ENCODE measurements around the gene AUTS2. TPM values are rescaled to one million over a fixed set of nuclear protein-coding genes. Genes with fewer than 3 reads are reported as not detected.
A peak's percentile ranks its signal among the peaks of the same experiment; 100 is the strongest.

AUTS2 gene
- total and polyA plus RNA-seq, 7 experiments from 2014 or later: 0.40 to 31.7 (median 4.2) TPM

DNA sequence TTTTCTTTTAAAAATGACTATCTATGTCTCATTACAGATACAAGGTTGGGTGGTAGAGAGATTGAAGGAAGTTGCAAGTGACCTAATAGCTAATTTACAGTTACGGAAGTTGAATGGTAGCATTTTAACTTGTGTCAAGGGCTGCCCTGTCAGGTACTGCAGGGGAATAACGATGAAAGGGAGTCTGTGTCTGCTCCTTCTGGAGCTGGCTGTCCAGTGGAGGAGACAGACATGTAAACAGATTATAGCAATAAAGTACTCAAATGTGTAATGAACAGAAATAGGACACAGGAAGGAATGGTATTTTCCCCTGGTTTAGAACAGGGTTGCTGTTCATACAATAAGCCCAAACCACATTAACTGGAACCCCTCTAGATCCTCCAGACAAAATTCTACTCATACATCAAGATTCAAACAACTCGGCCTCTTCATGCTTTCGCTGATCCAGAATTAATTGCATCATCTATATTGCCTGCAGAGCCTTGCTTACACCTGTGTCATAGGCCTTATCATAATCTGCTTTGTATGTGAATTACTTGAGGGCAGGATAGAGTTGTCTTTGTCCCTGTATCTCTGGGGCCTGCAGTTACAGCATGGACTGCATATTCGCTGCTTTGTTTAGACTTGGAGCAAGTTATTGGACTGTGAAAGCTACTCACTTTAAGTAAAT, 42.8 kb downstream of the AUTS2 start:
- Mint-ChIP-seq H3K27ac (no peak overlapping the region), H3K27me3 (peaks cover 0 to under 1% (median 0%) of the 10 kb centered on the region in 5 donors), H3K4me1 (no peaks in the 10 kb centered on the region), H3K36me3 (no peaks in the 10 kb centered on the region), H3K4me3 (no peak overlapping the region), H3K9me3 (peaks cover 0 to 2% (median 0%) of the 10 kb centered on the region in 11 donors)
- DNase-seq (no peak), ATAC-seq (no peak)
- H3K4me3 ChIP-seq (ENCODE audit: low read length): no peak overlapping the region
- intact Hi-C loops (cut with micrococcal nuclease): no loop called here
- H3K36me3 ChIP-seq (ENCODE audit: control insufficient read depth in 2 of 3, insufficient read depth in 3 of 3, low read length in 3 of 3): no peaks in the 10 kb centered on the region
- H3K27ac ChIP-seq (ENCODE audit: low read depth, low read length): no peak overlapping the region
- H3K4me1 ChIP-seq (ENCODE audit: control insufficient read depth in 2 of 2, insufficient read depth in 2 of 2, low read length in 2 of 2): no peaks in the 10 kb centered on the region
- ChIA-PET POLR2A (no interaction called here), CTCF (no interaction called here)
- H3K9me3 ChIP-seq (ENCODE audit: control insufficient read depth in 2 of 3, low read length in 3 of 3): no peaks in the 10 kb centered on the region
- H3K27me3 ChIP-seq (ENCODE audit: control insufficient read depth in 2 of 2, insufficient read depth in 2 of 2, low read length in 2 of 2): no peaks in the 10 kb centered on the region

DNA sequence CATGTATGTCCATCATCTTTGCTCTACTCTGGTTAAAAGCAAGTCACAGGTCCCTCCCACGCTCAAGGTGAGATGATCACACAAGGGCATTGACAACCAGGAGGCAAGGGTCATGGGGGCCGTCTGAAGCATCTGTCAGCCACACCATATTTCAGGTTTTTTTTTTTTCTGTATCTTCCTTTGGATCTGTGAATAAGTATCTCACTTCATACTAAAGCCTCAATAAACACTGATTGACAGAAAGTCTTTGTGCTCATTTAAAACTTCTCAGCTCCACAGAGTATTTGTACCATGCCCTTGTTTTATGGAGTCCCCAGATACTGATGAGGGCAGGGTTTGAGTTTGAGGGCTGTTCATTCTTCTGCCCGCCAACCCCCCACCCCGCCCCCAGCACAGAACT, 45.0 kb downstream of the AUTS2 start:
- H3K27ac ChIP-seq (ENCODE audit: low read depth, low read length): no peak overlapping the region
- H3K27ac Mint-ChIP-seq: no peak overlapping the region
- no peaks in the 10 kb centered on the region for H3K36me3 Mint-ChIP-seq
- H3K4me1 ChIP-seq (ENCODE audit: control insufficient read depth in 2 of 2, insufficient read depth in 2 of 2, low read length in 2 of 2): no peaks in the 10 kb centered on the region
- H3K4me3 Mint-ChIP-seq: no peak overlapping the region
- no peak overlapping the region for H3K4me3 ChIP-seq (ENCODE audit: low read length)
- no peaks in the 10 kb centered on the region for H3K9me3 ChIP-seq (ENCODE audit: control insufficient read depth in 2 of 3, low read length in 3 of 3)
- no peaks in the 10 kb centered on the region for H3K36me3 ChIP-seq (ENCODE audit: control insufficient read depth in 2 of 3, insufficient read depth in 3 of 3, low read length in 3 of 3)
- no peaks in the 10 kb centered on the region for H3K4me1 Mint-ChIP-seq
- intact Hi-C loops (cut with micrococcal nuclease): no loop called here
- H3K27me3 Mint-ChIP-seq: peaks cover 0 to 4% (median 0%) of the 10 kb centered on the region in 5 donors
- CTCF ChIA-PET: no interaction called here
- peaks cover 0 to 2% (median 0%) of the 10 kb centered on the region in 11 donors for H3K9me3 Mint-ChIP-seq
- no peaks in the 10 kb centered on the region for H3K27me3 ChIP-seq (ENCODE audit: control insufficient read depth in 2 of 2, insufficient read depth in 2 of 2, low read length in 2 of 2)
- DNase-seq (no peak), ATAC-seq (no peak)
- POLR2A ChIA-PET: no interaction called here

DNA sequence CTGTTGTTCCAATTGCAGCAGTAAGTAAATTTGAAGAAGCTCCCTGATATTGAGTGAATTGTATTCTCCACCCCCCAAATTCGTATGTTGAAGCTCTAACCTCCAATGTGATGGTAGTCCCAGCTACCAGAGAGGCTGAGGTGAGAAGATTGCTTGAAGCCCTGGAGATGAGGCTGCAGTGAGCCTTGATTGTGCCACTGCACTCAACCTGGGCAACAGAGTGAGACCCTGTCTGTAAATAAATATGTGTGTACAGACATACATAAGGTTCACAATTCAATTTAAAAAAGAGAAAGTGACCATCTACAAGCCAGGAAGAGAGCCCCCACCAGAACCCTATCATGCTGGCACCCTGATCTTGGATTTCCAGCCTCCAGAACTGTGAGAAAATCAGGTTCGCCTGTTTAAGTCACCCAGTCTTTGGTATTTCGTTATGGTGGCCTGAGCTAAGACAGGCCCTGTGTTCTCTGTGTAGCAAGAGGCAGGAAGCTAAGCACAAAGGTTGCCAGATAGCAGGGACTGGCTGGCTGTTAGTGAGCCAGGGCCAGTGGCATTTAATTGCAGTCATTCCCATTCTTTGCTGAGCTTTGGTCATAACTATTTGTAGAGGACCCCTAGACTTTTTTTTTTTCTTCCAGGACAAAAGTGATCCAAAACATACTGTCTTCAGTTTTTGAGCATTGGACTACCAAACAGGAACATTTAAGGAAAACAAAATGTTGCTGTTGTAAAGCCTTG, 45.6 kb downstream of the AUTS2 start:
- CTCF ChIA-PET: no interaction called here
- Histone ChIP-seq H3K9me3 (ENCODE audit: control insufficient read depth in 2 of 3, low read length in 3 of 3) (no peaks in the 10 kb centered on the region), H3K36me3 (ENCODE audit: control insufficient read depth in 2 of 3, insufficient read depth in 3 of 3, low read length in 3 of 3) (no peaks in the 10 kb centered on the region), H3K27me3 (ENCODE audit: control insufficient read depth in 2 of 2, insufficient read depth in 2 of 2, low read length in 2 of 2) (no peaks in the 10 kb centered on the region), H3K4me1 (ENCODE audit: control insufficient read depth in 2 of 2, insufficient read depth in 2 of 2, low read length in 2 of 2) (no peaks in the 10 kb centered on the region), H3K4me3 (ENCODE audit: low read length) (no peak overlapping the region), H3K27ac (ENCODE audit: low read depth, low read length) (no peak overlapping the region)
- no peak overlapping the region for H3K4me3 Mint-ChIP-seq
- H3K36me3 Mint-ChIP-seq: no peaks in the 10 kb centered on the region
- DNase-seq (no peak), ATAC-seq (no peak)
- H3K27ac Mint-ChIP-seq: no peak overlapping the region
- POLR2A ChIA-PET: no interaction called here
- H3K9me3 Mint-ChIP-seq: peaks cover 0 to 2% (median 0%) of the 10 kb centered on the region in 11 donors
- intact Hi-C loops (cut with micrococcal nuclease): no loop called here
- H3K4me1 Mint-ChIP-seq: no peaks in the 10 kb centered on the region
- H3K27me3 Mint-ChIP-seq: peaks cover 0 to 4% (median 0%) of the 10 kb centered on the region in 5 donors

DNA sequence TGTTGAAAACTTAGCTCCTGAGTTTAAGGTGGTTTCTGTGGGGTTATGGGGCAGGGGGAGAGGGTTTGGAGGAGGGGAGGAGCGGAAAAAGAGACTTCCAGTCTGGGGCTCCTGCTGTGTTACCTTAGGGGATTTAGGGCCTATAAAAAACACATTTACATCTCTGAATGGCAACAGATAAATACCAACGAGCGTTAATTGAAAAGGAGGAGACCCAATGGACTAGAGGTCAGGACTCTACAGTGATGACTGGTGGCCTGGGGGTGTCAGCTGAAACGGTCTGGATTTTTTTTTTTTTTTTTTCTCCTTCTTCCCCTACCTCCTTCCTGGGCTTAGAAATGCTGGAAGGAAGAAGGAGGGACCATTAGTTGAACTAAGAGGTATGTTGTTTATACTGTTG, 47.4 kb downstream of the AUTS2 start:
- Histone ChIP-seq H3K27me3 (ENCODE audit: control insufficient read depth in 2 of 2, insufficient read depth in 2 of 2, low read length in 2 of 2) (no peaks in the 10 kb centered on the region), H3K27ac (ENCODE audit: low read depth, low read length) (no peak overlapping the region), H3K4me3 (ENCODE audit: low read length) (no peak overlapping the region), H3K36me3 (ENCODE audit: control insufficient read depth in 2 of 3, insufficient read depth in 3 of 3, low read length in 3 of 3) (no peaks in the 10 kb centered on the region), H3K4me1 (ENCODE audit: control insufficient read depth in 2 of 2, insufficient read depth in 2 of 2, low read length in 2 of 2) (no peaks in the 10 kb centered on the region), H3K9me3 (ENCODE audit: control insufficient read depth in 2 of 3, low read length in 3 of 3) (no peaks in the 10 kb centered on the region)
- ATAC-seq (no peak), DNase-seq (no peak)
- ChIA-PET CTCF (no interaction called here), POLR2A (no interaction called here)
- H3K4me1 Mint-ChIP-seq: peaks cover 0 to under 1% (median 0%) of the 10 kb centered on the region in 7 donors
- intact Hi-C loops (cut with micrococcal nuclease): no loop called here
- H3K27ac Mint-ChIP-seq: no peak overlapping the region
- H3K36me3 Mint-ChIP-seq: no peaks in the 10 kb centered on the region
- H3K4me3 Mint-ChIP-seq: no peak overlapping the region
- peaks cover 0 to 7% (median 0%) of the 10 kb centered on the region in 5 donors for H3K27me3 Mint-ChIP-seq
- peaks cover 0 to 2% (median 0%) of the 10 kb centered on the region in 11 donors for H3K9me3 Mint-ChIP-seq

DNA sequence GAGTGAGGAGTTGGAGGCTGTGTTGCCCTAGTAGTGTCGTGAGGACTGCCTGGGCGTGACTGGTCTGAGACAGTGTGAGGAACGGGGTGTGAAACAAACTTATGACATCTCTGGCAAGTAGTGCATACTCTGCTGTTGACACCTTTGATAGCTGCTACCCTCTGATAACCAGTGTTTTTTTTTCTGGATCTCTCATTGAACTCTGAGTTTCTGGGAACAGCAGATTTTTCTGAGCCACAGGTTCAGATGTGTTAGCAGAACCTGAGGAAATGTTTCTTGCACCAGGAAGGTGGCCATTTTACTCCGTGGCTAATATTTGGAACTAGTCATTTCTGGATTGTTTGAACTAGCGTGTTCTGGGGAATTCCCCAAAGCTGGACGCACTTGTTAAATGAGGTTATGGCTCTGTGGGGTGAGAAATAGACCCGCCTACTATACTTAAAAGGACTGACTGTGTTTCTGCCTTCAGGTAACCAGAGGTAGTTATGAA, 52.9 kb downstream of the AUTS2 start:
- no peak overlapping the region for H3K27ac Mint-ChIP-seq
- peaks cover 0 to 6% (median 0%) of the 10 kb centered on the region in 5 donors for H3K27me3 Mint-ChIP-seq
- no peak for DNase-seq
- ChIA-PET POLR2A (no interaction called here), CTCF (no interaction called here)
- no peak overlapping the region for H3K4me3 Mint-ChIP-seq
- peak; percentile 74 for ATAC-seq
- peaks cover 0 to 11% (median 0%) of the 10 kb centered on the region in 7 donors for H3K4me1 Mint-ChIP-seq
- H3K9me3 Mint-ChIP-seq: peaks cover 0 to 2% (median 0%) of the 10 kb centered on the region in 11 donors
- Histone ChIP-seq H3K36me3 (ENCODE audit: control insufficient read depth in 2 of 3, insufficient read depth in 3 of 3, low read length in 3 of 3) (no peaks in the 10 kb centered on the region), H3K4me1 (ENCODE audit: control insufficient read depth in 2 of 2, insufficient read depth in 2 of 2, low read length in 2 of 2) (no peaks in the 10 kb centered on the region), H3K9me3 (ENCODE audit: control insufficient read depth in 2 of 3, low read length in 3 of 3) (no peaks in the 10 kb centered on the region), H3K27me3 (ENCODE audit: control insufficient read depth in 2 of 2, insufficient read depth in 2 of 2, low read length in 2 of 2) (no peaks in the 10 kb centered on the region), H3K4me3 (ENCODE audit: low read length) (no peak overlapping the region), H3K27ac (ENCODE audit: low read depth, low read length) (no peak overlapping the region)
- intact Hi-C loops (cut with micrococcal nuclease): no loop called here
- H3K36me3 Mint-ChIP-seq: no peaks in the 10 kb centered on the region

DNA sequence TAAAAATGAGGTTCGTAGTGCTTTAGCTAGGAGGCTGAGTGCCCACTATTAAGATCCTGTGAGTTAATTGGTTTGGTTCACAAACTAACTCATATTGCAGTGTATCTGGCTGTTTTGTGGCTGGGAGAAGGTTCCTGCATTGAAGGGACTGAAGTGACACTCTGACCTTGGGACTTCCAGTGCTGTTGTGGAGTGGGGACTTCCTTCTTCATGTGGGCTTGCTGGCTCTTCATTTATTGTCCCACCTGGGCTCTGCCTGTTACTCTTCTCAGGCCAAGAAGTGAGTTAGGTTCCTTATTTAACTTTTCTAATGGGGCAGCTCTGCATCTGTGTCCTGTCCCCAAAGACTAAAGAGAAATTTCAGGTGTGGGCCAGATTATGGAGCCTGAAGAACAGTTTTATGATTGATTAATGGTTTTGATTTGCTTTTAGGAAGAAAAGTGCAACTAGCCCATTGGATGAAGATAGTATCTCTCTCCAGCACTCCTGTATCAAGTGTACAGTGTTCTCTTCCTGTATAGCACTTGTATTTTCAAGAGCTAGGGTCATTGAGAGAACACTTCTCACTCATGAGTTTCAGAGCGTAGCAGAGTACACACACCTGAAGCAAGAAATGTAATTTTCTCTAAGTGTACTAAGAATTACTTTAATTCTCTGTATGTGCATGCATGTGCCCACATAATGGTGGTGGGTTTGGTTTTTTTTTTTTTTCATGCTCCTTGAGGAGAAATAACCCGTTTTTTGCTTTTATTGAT, 54.8 kb downstream of the AUTS2 start:
- CTCF ChIA-PET: no interaction called here
- DNase-seq (no peak), ATAC-seq (no peak)
- no peak overlapping the region for H3K27ac ChIP-seq (ENCODE audit: low read depth, low read length)
- H3K4me1 Mint-ChIP-seq: peaks cover 0 to 11% (median 0%) of the 10 kb centered on the region in 7 donors
- H3K9me3 Mint-ChIP-seq: no peaks in the 10 kb centered on the region
- H3K4me3 Mint-ChIP-seq: no peak overlapping the region
- no peaks in the 10 kb centered on the region for H3K36me3 Mint-ChIP-seq
- no peak overlapping the region for H3K4me3 ChIP-seq (ENCODE audit: low read length)
- intact Hi-C loops (cut with micrococcal nuclease): no loop called here
- H3K27ac Mint-ChIP-seq: no peak overlapping the region
- POLR2A ChIA-PET: no interaction called here
- no peaks in the 10 kb centered on the region for H3K36me3 ChIP-seq (ENCODE audit: control insufficient read depth in 2 of 3, insufficient read depth in 3 of 3, low read length in 3 of 3)
- no peaks in the 10 kb centered on the region for H3K4me1 ChIP-seq (ENCODE audit: control insufficient read depth in 2 of 2, insufficient read depth in 2 of 2, low read length in 2 of 2)
- H3K27me3 ChIP-seq (ENCODE audit: control insufficient read depth in 2 of 2, insufficient read depth in 2 of 2, low read length in 2 of 2): no peaks in the 10 kb centered on the region
- H3K9me3 ChIP-seq (ENCODE audit: control insufficient read depth in 2 of 3, low read length in 3 of 3): no peaks in the 10 kb centered on the region
- peaks cover 0 to 3% (median 0%) of the 10 kb centered on the region in 5 donors for H3K27me3 Mint-ChIP-seq

Data from naive thymus-derived CD4-positive, alpha-beta T cell (primary cell).